GM21360 (cell line): ENCODE measurements around the gene ICE1.
A peak's percentile ranks its signal among the peaks of the same experiment; 100 is the strongest.
"Not testable (repeated sequence)": the region's sequence is repeated elsewhere in the genome, so short reads cannot be mapped to it uniquely, and the experiment has no call there.

Experiments
- ATAC-seq: cut with Tn5 transposase; IDR thresholded peaks from one replicate; pipeline ENCODE4 v1.9.1; 2021; ENCODE audit warnings: mild to moderate bottlenecking, moderate library complexity; ENCODE audit not compliant: unreplicated experiment

Gene ICE1

DNA sequence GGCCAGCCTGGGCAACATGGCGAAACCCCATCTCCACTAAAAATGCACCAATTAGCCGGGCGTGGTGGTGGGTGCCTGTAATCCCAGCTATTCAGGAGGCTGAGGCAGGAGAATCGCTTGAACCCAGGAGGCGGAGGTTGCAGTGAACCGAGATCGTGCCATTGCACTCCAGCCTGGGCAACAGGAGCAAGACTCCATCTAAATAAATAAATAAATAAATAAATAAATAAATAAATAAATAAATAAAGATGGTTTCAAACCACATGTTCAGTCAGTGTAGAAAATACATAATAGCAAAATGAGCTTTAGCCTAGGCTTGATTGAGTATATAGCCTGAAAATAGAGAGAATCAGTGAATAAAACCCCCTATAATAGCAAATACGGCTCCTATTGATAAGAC is 27.4 kb upstream of the ICE1 start:
- ATAC-seq, result not testable (repeated sequence)

DNA sequence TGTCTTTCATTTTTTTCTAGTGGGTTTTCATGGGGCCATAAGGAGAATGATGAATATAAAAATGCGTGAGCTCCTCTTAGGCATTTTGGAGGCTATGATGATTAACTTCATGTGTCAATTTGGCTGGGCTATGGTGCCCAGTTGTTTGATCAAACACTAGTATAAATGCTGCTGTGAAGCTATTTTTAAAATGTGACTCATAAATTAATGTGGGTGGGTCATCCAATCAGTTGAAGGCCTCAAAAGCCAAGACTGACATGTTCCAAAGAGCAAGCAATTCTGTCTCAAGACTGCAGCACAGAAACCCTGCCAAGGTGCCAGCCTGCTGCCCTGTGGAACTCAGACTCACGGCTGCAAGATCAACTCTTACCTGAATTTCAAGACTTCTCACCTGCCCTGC is 24.4 kb upstream of the ICE1 start:
- no peak for ATAC-seq

GRCh38 chr5:5401095-5401494 is 21.4 kb upstream of the ICE1 start:
- ATAC-seq, result no peak

DNA sequence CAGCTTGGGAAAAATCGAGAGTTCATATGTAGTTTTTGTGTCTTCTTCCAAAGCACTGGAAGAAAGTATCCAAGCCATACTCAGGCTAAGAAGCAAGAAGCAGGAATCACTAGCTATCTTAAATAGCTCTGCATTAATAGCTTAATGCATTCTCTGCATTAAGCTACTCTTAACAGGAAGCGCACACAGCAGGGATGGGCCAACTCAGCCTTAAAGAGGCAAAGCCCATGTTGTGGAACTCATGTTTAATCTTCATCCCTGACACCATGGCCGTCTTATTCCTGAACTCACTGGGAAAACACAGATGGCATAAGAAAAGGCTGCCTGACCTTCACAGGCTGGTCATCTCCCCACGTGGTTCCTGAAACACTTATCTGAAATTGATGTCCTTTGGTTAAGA is 18.7 kb upstream of the ICE1 start:
- ATAC-seq, result no peak

DNA sequence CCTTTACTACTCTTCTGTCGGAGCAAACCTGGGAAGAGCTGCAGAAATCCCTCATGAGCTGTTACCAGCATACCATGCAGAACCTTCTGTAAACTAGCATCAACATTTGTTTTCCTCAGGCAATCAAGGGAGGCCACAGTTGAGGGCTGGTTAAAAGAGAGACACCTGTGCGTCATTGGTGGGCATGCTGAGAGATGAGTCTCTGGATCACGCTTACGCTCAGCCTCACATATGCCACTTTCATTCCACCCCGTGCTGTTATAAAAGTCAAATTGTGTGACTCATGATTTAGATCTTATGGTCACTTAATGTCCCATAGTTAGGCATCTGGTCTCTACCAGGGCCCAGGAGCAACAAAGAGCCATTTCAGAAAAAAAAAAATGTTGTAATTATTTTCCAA is 18.1 kb upstream of the ICE1 start:
- no peak for ATAC-seq

- no peak for ATAC-seq
Observed at GRCh38 chr5:5405441-5405840, 17.0 kb upstream of the ICE1 start.

- ATAC-seq, result no peak
Observed at GRCh38 chr5:5407924-5408323, 14.6 kb upstream of the ICE1 start.

- no peak for ATAC-seq
Observed at GRCh38 chr5:5409151-5409810, 13.2 kb upstream of the ICE1 start.

- not testable (repeated sequence) for ATAC-seq
Observed at GRCh38 chr5:5413856-5414255, 8.6 kb upstream of the ICE1 start.

DNA sequence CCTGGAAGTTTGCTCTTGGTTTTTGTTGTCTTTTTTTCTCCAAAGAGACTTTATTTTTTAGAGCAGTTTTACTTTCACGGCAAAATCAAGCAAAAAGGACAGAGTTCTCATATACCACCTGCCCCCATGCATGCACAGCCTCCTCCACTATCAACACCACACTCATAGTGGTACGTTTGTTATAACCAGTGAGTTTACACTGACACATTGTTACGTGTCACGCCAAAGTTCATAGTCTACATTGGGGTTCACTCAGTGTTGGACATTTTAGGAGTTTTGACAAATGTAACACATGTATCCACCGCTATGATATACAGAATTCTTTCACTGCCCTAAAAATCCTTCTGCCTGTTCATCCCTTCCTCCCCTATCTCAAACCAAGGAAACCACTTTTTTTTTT is 7.5 kb upstream of the ICE1 start:
- ATAC-seq, result no peak

- no peak for ATAC-seq
Observed at GRCh38 chr5:5416733-5417132, 5.7 kb upstream of the ICE1 start.

DNA sequence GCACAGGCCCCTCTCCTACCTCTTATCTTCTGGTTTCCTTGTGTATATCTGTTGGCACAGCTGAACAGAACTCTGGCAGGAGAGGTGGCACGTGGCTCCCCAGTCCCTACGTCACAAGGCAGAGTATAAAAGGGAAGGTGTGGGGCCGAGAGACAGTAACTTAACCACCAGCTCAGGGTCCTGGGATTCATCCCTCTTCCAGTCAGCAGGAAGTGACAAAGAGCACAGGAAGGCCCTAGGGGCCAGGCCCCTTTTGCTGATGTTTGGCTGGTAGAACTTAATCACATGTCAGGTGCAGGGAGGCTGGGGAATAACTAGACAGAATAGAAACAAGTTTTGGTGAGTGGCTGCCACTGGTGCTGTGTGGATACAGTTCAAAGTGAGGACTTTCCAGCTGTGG is 4.5 kb upstream of the ICE1 start:
- ATAC-seq, result no peak

DNA sequence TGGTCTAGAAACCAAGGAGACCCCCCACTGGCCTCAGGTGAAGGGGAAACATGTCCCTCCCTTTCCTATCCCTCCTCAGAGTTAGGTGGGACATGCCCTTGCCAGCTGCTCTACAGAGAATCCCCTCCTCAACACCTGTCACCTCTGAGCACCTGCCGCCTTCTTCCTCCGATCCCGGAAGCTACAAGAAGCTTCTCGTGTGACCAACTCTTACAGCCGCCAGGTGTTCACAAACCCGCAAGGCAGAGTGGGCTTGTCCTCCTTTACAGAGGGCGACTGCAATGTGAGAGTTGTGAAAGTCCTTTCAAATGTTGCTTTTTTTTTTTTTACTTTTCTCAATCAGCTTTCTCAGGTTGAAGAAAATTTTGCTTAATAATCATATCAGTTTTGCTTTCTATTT is 3.7 kb upstream of the ICE1 start:
- no peak for ATAC-seq

GRCh38 chr5:5419291-5420210 is 2.9 kb upstream of the ICE1 start:
- no peak for ATAC-seq

DNA sequence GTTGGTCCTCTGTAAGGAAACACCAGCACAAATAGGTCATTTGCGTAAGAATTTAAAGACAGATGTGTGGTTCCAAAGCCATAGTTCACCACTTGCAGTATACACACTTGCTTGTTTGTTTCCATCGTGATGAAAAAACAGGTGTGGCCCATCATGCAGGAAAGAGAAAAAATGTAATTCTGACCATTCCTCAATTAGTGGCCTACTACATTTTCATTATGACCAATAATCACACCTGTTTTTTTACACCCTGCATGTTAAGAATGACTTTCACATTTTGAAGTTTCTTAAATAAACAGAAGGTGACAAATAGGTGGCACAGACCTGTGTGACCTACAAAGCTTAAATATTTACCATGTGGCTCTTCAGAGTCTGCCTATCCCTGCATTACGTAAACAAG is 2.2 kb upstream of the ICE1 start:
- no peak for ATAC-seq

GRCh38 chr5:5421149-5421960 is 1.1 kb upstream of the ICE1 start:
- peak; percentile 9 for ATAC-seq

GRCh38 chr5:5422819-5423515 is 490 bp downstream of the ICE1 start:
- peak; percentile 16 for ATAC-seq

GRCh38 chr5:5423586-5423985 is 1.1 kb downstream of the ICE1 start:
- no peak for ATAC-seq

GRCh38 chr5:5424736-5425135 is 2.3 kb downstream of the ICE1 start:
- no peak for ATAC-seq

DNA sequence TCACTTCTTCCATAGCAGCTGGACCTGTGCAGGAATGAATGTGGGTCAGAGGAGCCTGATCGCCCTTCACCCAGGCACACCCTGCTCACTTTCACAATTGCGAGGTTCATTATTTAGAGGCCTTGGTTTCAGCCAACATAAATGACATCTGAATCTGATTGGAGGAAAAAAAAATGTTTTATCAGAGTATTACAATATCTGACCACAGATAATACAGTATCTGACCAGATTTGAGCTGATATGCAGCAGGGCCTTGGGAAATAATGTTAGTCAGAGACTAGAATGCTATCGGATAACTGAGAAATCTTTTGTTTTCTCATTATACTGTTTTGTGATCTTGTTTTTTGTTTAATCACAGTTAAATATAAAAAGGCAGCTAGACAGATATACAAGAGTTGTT is 7.7 kb downstream of the ICE1 start:
- ATAC-seq, result no peak
